HG03064 (cell line): Measurements from ENCODE around the gene PCK2.
"Not testable (repeated sequence)": the region's sequence is repeated elsewhere in the genome, so short reads cannot be mapped to it uniquely, and the experiment has no call there.

ENCODE experiments used
- ATAC-seq: cut with Tn5 transposase; IDR thresholded peaks from one replicate; pipeline ENCODE4 v1.9.1; 2021; ENCODE audit warnings: low read depth; ENCODE audit not compliant: unreplicated experiment

Gene PCK2

GRCh38 chr14:24093207-24093900 is 757 bp upstream of the PCK2 start:
- no peak for ATAC-seq

DNA sequence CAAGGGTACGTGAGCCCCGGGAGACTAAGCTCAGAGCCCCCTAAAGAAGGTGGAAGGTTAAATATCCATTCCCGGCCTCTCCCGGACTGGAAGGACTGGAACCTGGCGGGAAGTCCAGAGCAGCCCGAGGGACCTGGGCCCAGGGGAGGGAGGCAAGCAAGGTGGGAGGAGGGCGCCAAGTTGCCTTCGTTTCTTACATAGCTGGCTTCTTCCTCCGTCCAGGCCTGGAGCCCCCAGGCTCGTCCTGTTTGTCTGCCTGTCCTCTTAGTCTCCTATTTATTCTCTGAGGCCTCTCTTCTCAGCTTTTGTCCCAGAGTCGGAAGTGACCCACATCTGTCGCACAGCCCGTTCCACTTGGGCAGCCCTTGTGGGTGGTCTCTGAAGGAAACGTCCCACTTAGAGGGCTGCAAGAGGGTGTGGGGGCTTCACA is 745 bp downstream of the PCK2 start:
- no peak for ATAC-seq

- ATAC-seq, result peak; percentile 66
These were observed 1.4 kb downstream of the PCK2 start for GRCh38 chr14:24095271-24096068.

DNA sequence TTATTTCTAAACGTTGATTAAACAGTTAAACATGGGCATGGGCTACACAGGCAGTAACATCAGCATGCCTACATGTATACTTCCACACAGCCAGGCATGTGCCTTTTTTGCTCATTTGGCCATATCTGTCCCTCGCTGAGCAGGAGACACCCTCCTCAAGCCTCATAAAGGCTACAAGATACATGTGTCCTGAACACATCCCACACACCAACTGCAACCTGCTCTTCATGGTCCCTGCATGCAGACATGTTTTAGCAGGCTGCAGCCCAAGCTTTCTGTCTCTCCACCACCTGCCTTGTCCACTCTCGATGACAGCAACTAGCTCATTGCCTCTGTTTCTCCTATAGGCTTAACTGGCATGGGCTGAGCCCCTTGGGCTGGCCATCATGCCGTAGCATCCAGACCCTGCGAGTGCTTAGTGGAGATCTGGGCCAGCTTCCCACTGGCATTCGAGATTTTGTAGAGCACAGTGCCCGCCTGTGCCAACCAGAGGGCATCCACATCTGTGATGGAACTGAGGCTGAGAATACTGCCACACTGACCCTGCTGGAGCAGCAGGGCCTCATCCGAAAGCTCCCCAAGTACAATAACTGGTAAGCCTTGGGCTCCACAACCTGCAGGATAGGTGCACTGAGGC is 2.6 kb downstream of the PCK2 start:
- ATAC-seq, result no peak

DNA sequence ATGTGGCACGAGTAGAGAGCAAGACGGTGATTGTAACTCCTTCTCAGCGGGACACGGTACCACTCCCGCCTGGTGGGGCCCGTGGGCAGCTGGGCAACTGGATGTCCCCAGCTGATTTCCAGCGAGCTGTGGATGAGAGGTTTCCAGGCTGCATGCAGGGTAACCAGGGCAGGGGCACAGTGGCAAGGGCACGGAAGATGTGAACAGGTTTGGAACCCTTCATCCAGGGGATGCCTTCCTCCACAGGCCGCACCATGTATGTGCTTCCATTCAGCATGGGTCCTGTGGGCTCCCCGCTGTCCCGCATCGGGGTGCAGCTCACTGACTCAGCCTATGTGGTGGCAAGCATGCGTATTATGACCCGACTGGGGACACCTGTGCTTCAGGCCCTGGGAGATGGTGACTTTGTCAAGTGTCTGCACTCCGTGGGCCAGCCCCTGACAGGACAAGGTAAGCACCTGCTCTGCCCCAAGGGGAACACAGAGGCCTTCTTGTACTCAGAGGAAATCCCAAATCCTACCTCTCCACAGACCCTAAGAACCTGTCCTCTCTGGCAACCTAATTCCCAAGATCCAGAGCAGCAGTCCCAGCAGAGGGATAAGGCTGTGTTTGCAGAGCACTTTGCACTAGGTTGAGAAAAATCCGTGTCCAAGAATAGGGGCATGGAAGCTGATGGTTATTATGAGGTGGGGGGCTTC is 4.3 kb downstream of the PCK2 start:
- no peak for ATAC-seq

GRCh38 chr14:24098927-24099813 is 5.1 kb downstream of the PCK2 start:
- no peak for ATAC-seq

DNA sequence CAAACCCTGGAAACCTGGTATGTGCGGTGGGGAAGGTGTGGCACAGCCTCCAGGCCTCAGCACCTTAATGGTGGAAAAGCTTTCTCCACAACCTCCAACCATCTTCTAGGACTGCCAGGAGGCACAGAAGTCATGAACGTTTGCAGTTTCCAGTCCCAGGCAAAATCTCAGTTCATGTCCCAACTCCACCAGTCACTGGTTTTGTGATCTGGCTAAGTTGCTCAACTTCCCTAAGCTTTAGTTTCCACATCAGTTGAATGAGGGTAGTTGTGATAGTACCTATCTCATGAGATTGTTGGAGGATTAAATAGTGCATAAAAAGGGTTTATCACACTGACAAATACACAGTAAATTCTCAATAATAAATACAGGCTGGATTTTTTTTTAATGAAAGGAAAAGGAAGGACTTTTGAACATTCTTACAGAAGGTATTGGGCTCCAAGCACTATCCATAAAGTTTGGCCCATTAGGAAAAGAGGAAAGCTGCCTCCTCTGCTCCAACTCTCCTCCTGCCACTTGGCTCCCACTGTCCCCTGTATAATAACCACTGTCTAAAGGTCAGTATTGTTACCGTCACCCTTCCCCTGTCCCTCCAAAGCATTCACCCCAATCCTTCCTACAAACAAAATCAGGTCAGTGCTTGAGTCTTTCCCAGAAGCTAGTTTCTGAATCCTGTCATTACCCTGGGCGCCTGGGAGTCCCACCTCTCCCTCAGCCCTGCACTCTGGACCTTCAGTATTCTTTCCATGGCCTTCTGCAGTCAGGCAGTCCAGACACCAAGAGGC is 6.3 kb downstream of the PCK2 start:
- no peak for ATAC-seq

DNA sequence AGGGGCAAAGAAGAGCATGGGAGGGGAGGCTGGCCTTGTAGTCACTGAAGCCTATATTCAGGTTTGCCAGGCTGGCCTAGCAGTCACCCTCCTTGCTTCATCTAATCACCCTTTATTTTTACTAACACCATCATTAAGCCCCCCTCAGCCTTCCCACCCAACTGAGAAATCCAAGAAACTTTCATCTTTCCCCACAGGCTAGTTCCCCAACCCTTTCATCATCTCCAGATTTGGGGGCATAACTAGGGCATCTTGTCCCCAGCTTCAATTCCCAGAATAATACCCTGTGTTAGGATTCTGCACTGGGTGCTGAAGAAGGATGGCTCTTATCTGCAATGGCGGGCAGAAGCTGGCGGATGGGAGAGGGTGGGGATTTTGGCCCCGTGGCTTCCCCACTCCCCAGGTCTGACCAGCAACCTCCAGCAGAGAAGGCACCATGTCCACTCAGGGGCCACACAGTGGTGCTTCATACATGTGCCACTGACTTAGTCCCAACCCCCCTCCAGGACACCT is 6.9 kb downstream of the PCK2 start:
- ATAC-seq, result no peak

DNA sequence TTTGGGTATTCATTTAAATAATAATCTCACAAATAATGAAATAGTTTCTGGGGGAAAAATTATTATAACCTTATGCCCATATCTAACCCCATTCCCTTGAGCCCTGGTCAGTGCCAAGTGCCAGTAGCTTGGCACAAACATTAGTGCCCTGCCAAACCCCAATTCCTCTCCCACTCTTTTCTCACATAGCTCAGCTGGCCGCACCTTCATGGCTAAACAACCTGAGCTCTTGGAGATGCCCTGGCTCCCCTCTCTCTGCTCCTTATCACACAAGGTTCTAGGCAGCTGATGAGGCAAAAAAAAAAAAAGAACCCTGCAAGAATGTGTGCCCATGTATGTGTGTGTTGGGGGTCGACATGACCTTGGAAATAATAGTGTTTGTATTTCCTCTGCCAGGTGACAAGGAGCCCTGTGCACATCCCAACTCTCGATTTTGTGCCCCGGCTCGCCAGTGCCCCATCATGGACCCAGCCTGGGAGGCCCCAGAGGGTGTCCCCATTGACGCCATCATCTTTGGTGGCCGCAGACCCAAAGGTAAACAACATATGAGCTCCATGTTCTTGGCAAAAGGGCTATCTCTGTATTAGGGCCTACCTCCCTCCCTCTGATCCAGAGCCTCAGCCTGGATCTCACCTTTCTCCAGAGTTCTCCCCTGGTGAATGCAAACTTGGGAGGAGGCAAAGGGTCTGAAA is 8.4 kb downstream of the PCK2 start:
- ATAC-seq, result no peak

DNA sequence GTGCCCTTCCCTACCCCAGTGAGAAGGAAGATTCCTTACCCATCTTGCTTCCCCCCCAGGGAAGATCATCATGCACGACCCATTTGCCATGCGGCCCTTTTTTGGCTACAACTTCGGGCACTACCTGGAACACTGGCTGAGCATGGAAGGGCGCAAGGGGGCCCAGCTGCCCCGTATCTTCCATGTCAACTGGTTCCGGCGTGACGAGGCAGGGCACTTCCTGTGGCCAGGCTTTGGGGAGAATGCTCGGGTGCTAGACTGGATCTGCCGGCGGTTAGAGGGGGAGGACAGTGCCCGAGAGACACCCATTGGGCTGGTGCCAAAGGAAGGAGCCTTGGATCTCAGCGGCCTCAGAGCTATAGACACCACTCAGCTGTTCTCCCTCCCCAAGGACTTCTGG is 9.3 kb downstream of the PCK2 start:
- no peak for ATAC-seq

GRCh38 chr14:24105609-24106239 is 11.6 kb downstream of the PCK2 start:
- ATAC-seq, result not testable (repeated sequence)

DNA sequence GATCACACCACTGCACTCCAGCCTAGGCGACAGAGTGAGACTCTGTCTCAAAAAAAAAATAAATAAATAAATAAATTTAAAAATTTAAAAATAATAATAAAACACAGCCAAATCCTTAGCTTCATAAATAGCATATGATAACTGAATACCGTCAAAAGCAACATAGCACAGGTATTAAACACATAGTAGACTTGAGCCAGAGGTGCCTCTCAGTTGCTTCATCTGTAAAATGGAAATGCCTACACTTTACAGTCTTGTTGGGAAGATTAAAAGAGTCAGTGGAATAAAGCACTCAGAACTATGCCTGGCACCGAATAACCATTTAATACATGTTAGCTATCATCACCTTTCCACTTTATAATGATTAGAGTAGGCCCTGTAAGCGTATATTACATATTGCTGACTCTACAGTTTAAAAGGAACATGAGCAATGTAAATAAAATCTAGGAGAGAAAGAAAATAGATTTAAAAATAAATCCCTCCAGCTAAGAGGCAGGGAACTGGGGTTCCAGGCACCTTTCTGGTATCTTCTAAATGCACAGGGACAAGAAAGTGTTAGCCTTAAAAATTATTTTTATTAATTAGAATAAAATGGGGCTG is 12.7 kb downstream of the PCK2 start:
- no peak for ATAC-seq

GRCh38 chr14:24108336-24108874 is 14.3 kb downstream of the PCK2 start:
- ATAC-seq, result peak; percentile 34

GRCh38 chr14:24110060-24110459 is 15.9 kb downstream of the PCK2 start:
- no peak for ATAC-seq

DNA sequence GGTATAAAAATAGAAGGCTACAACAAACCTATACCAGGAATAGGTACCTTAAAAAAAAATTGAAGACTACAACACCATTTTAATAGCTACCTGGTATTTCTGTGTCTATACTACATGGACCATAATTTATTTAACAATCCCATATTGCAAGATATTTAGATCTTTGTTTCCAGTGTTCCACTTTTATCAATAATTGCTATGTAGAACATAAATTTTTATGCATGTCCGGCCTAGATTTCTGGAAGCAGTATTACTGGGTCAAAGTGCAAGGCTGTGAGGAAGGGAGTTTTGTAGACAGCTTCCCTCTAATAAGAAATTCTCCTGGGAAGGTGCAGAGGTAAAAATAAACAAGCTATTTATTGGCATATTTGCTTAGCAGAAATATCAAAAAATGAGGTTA is 16.4 kb downstream of the PCK2 start:
- ATAC-seq, result no peak

DNA sequence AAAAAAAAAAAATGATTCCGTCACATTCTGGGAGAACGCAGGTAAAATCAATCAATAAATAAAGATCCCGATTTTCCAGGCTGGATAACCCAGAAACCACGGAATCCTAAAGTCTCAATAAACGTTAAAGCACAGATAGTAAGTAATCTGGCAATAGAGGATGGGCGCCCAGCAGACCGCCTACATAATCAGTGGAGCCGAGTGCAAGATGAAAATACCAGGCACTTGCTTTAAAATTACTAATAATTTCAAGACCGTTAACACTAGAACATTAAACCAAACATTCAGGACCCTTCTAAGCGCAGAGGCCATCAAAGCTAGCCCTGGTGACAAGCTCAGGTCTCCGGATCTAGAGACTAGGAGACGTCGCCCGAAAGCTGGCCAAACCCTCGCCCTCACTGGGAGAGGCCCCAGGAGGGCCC is 19.3 kb downstream of the PCK2 start:
- no peak for ATAC-seq

- ATAC-seq, result peak; percentile 35
These were observed 19.9 kb downstream of the PCK2 start for GRCh38 chr14:24113801-24114531.
